Activated gamma-delta T cell treated with anti-CD3 and anti-CD28 coated beads, Interleukin-2, amount 50 U/mL, for 16 hours (primary cell): ENCODE results near the gene GAL3ST2.
"Not testable (repeated sequence)": the region's sequence is repeated elsewhere in the genome, so short reads cannot be mapped to it uniquely, and the experiment has no call there.

Source experiments
- DNase-seq: peaks from one replicate; pipeline ENCODE4 v3.0.0-alpha.2; 2020; ENCODE audit warnings: low read depth

The GAL3ST2 gene

GRCh38 chr2:241795021-241795999, 18.7 kb downstream of the GAL3ST2 start:
- no peak for DNase-seq

- no peak for DNase-seq
These were observed 19.6 kb downstream of the GAL3ST2 start for GRCh38 chr2:241796209-241796608.

- no peak for DNase-seq
These were observed 20.1 kb downstream of the GAL3ST2 start for GRCh38 chr2:241796610-241797138.

- no peak for DNase-seq
These were observed 20.9 kb downstream of the GAL3ST2 start for GRCh38 chr2:241797441-241798080.

- DNase-seq = no peak
These were observed 21.5 kb downstream of the GAL3ST2 start for GRCh38 chr2:241798081-241798630.

- no peak for DNase-seq
These were observed 22.3 kb downstream of the GAL3ST2 start for GRCh38 chr2:241798631-241799521.

- DNase-seq = no peak
These were observed 23.0 kb downstream of the GAL3ST2 start for GRCh38 chr2:241799522-241800197.

GRCh38 chr2:241800198-241800903, 23.7 kb downstream of the GAL3ST2 start:
- DNase-seq = not testable (repeated sequence)

- DNase-seq = no peak
These were observed 25.2 kb downstream of the GAL3ST2 start for GRCh38 chr2:241801611-241802420.

- DNase-seq = no peak
These were observed 26.0 kb downstream of the GAL3ST2 start for GRCh38 chr2:241802421-241803318.

GRCh38 chr2:241803387-241804325, 27.0 kb downstream of the GAL3ST2 start:
- no peak for DNase-seq

GRCh38 chr2:241804326-241805229, 28.0 kb downstream of the GAL3ST2 start:
- no peak for DNase-seq

GRCh38 chr2:241806217-241806616, 29.6 kb downstream of the GAL3ST2 start:
- DNase-seq = not testable (repeated sequence)

- DNase-seq = no peak
These were observed 31.6 kb downstream of the GAL3ST2 start for GRCh38 chr2:241808051-241808720.

GRCh38 chr2:241808721-241809382, 32.2 kb downstream of the GAL3ST2 start, which contains the start of gene NEU4:
Gene NEU4, plus strand, starts transcription at chr2:241809193. Its CDS starts 5,292 bp downstream, at chr2:241814485.
- no peak for DNase-seq
